Fibroblast of upper back skin (primary cell): ENCODE measurements around the gene ZPLD1.

Experiments
- DNase-seq: peaks from one replicate; pipeline ENCODE4 v3.0.0-alpha.2; 2013

ZPLD1 gene

GRCh38 chr3:102434715-102435114, at the start of gene ZPLD1:
TSS of gene ZPLD1 (plus strand) at chr3:102435015. CDS start at chr3:102438488, 3,473 bp downstream.
- no peak for DNase-seq

GRCh38 chr3:102390171-102390864, 44.5 kb upstream of the ZPLD1 start:
- no peak for DNase-seq

DNA sequence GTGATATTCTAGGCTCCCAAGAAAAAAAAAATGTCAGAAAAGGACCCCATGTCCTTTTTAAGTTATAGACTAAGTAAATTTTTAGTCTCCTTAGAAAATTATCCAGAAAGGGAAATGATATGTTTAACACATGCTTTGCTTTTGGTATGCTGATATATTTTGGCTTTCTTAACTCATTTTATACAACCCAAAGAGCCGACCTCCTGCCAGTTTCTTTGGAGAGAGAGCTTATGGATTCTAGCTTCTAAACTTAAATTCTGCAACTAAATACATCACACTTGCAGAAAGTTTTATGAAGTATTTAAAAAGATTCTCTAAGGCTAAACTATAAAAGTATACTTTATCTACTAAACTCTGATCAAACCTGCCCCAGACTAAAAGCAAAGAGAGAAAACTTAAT, 43.9 kb upstream of the ZPLD1 start:
- no peak for DNase-seq

GRCh38 chr3:102391491-102391890, 43.3 kb upstream of the ZPLD1 start:
- DNase-seq, result no peak

GRCh38 chr3:102394517-102394916, 40.3 kb upstream of the ZPLD1 start:
- DNase-seq, result peak; percentile 7

GRCh38 chr3:102398176-102398575, 36.6 kb upstream of the ZPLD1 start:
- no peak for DNase-seq

DNA sequence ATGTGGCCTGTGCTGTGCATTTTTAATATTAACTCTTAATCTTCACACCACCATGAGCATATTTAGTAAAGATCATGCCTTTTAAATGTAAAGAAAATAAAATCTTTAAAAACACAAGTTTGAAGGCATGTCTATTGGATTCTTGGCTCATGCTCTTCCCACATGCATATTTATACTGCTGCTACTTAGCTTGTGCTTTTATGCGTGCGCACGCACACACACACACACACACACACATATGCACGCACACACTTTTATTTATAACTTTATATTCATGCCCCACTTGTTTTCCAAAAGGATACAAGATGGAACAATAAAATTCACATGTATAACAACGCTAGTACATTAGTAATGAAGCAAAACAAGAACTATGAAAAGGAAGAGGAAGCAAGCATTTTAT, 36.1 kb upstream of the ZPLD1 start:
- no peak for DNase-seq

DNA sequence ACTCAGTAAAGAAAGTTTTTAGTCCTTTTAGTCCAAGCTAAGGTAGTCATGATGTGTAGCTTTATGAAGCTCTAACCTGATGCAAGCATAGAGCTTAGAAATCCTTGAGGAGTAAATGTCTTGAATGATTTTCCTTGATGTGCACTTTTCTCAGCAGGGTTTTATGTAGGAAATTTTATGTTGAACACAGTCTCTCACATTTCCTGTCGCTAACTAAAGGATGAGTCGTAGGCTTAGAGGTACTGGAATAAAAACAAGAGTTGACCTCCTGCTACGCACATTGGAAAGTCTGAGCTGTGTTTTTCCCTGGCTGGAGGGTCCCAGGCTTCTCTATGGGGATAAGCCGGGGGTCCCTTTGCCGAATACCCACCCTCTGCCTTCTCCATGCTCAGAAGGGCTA, 34.7 kb upstream of the ZPLD1 start:
- peak; percentile 65 for DNase-seq

- peak; percentile 71 for DNase-seq
These were observed 34.0 kb upstream of the ZPLD1 start for GRCh38 chr3:102400766-102401165.

GRCh38 chr3:102410616-102411015, 24.2 kb upstream of the ZPLD1 start:
- peak; percentile 9 for DNase-seq

- DNase-seq, result no peak
These were observed 19.3 kb upstream of the ZPLD1 start for GRCh38 chr3:102415553-102415952.

- no peak for DNase-seq
These were observed 15.0 kb upstream of the ZPLD1 start for GRCh38 chr3:102419786-102420185.

- peak; percentile 31 for DNase-seq
These were observed 7.0 kb downstream of the ZPLD1 start for GRCh38 chr3:102441832-102442231.

GRCh38 chr3:102443021-102443420, 8.2 kb downstream of the ZPLD1 start:
- no peak for DNase-seq

- peak; percentile 65 for DNase-seq
These were observed 9.3 kb downstream of the ZPLD1 start for GRCh38 chr3:102444101-102444500.

DNA sequence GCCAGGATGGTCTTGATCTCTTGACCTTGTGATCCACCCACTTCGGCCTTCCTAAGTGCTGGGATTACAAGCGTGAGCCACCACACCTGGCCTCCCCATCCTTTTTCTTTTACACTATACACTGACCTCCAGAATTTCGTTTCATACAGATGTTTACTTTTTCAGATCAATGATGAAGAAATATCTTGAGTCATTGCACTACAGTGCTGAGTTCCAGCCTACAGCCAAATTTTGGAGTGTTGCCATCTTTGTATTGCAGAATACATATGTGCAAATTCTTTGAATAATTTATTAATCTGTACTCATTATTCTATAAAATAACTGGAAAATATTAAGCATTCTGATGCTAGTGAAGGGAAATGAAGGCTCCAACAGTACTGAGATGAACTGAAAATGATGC, 12.5 kb downstream of the ZPLD1 start:
- peak; percentile 36 for DNase-seq

- peak; percentile 4 for DNase-seq
These were observed 14.5 kb downstream of the ZPLD1 start for GRCh38 chr3:102449341-102449740.

DNA sequence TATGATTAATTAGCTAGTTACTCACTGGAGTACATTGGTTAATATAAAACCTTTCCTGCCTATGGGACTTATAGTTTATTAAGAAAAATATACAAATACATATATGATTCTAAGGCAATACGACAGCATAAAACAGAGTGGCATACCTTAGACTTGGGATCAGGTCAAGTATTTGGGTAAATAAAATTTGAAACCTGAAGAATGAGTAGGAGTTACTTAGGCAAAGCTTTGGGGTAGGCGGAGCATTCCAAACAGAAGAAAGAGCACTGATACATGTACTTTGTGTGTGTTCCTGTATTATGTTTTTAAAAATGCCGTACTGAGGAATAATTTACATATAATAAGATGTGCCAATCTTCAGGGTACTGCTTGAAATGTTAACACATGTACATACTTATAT, 15.1 kb downstream of the ZPLD1 start:
- no peak for DNase-seq

GRCh38 chr3:102450976-102451375, 16.2 kb downstream of the ZPLD1 start:
- DNase-seq, result peak; percentile 13

- no peak for DNase-seq
These were observed 16.7 kb downstream of the ZPLD1 start for GRCh38 chr3:102451543-102451942.

DNA sequence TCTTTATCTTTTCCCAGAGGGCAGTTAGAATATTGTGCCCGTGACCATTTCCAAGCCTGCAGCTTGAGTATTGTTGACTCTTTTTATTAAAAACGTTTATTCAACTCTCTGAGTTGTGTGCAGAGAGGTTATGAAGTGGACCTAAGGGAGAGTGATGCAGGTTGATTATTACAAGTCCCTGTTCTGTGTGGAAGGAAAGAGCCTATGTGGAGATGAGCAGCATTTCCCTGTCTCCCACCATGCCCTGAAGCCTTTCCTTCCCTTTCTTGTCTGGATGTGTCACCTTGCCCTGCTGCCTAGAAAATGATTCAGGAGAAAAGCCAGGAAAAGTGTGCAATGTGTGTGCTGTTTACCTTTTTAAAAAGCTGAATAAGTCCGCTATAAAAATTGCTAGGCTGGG, 19.4 kb downstream of the ZPLD1 start:
- DNase-seq, result no peak

DNA sequence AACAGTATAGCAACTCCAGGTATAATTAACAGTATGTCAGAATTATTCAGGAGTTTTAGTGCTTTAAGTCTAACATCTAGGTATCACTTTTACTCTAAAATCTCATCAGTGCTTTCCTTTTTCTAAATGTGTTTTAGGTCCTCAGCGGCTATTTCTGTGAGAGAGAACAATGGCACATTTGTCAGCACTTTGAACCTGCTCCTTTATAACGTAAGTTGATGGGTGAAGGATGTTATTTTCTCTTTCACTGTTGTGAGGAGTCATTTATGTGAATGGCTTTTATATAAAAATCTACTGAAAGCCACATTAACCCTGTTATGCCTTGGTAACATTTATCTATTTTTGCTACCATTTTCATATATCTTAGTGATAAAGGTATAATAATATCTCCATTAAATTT, 22.8 kb downstream of the ZPLD1 start:
- DNase-seq, result no peak

DNA sequence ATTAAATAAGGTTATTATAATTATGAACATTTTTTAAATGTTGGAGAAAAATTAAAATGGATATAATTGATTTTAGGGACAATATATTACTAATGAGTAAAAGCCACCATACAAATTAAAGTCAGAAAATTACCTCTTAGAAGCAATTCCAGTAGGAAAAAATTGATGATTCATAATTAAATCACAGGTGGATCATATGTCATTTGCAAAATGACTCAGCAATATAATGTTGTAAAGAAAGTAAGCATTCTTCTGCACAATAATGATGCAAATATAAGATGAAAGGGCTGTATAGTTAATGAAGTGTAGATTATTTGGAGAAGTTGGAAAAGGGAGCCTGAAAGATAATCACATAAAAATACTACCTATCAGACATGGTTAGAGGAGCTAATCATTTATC, 25.8 kb downstream of the ZPLD1 start:
- peak; percentile 7 for DNase-seq

DNA sequence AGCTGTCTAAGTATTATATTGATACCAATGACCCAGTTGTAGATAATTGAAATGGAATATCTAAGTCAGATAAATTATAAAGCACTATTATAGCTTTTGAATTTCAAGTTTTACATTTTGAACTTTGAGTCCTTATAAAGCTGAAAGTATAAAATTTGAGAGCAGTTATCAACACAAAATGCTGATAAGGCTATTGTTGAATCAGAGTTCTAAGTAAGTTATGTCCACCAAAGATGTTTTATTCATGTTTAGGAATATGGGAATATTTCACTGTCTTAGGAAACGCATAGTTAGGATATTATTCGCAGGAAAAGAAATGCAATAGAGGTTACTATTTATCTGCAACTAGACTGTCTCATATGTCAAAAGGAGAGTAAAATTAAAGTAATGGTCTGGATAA, 29.4 kb downstream of the ZPLD1 start:
- DNase-seq, result no peak

DNA sequence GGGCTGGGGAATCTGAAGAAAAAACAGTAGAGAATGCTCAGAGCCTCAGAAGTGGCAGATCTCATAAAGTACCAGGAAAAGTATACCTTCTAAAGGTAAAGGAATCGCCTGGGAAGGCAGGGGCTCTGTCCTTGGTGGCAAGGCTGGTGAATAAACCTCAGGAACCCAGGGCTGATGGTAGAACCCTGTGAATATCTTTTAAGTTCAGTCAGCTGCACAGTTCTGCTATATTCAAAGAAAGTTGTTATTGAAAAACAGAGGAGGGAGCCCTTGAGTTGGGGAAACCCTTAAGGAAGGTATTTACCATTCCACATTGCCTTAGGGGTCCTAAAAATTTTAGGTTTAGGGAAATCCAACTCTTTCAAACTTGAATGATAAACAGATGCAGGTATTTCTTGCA, 31.2 kb downstream of the ZPLD1 start:
- DNase-seq, result no peak
